A549 (cell line): Measurements from ENCODE around the gene EGFL7. TPM values are rescaled to one million over a fixed set of nuclear protein-coding genes. Genes with fewer than 3 reads are reported as not detected.

ENCODE experiments used
- ATAC-seq, 2 experiments: fragments of 200-7000 bp in 1 of 2; fragments of >200 bp in 1 of 2; cut with Nextera tagmentation in 1 of 2; cut with Tn5 transposase in 1 of 2; 3 replicates each; pipeline versions ENCODE4 v1.8.0 to v1.9.1; 2018 to 2020; ENCODE audit warnings: mild to moderate bottlenecking in 1 of 2, moderate library complexity in 1 of 2
- CTCF ChIA-PET: fragments of 300-600 bp; sonication (Branson Sonifier 250); formaldehyde crosslinking; extraction: SDS; loops from one replicate; lab custom pipeline; 2021; ENCODE audit warnings: antibody characterized with exemption, inconsistent platforms; lab: Yijun Ruan, JAX
- POLR2A ChIA-PET: fragments of 350-600 bp; formaldehyde crosslinking; extraction: SDS; loops from one replicate; lab custom pipeline; 2021; ENCODE audit warnings: antibody characterized with exemption, inconsistent platforms; lab: Yijun Ruan, JAX
- DNase-seq, 2 experiments: peaks; one replicate each; pipeline versions ENCODE4 v3.0.0 to v3.0.0-alpha.2; 2011 to 2016; ENCODE audit warnings: low read depth in 1 of 2, low spot score in 1 of 2
- FAIRE-seq: peaks from 2 replicates; lab custom pipeline; 2011; peaks lifted over from hg19 to GRCh38; lab: Jason Lieb, UNC
- H3K27ac ChIP-seq, 2 experiments: fragments of >200 bp; sonication (Bioruptor Twin); formaldehyde crosslinking; 3 replicates each; pipeline ENCODE4 v1.5.1; 2016 to 2017
- H3K4me1 ChIP-seq: fragments of >200 bp; sonication (Bioruptor Twin); formaldehyde crosslinking; 3 replicates; pipeline ENCODE4 v1.6.1; 2016
- H3K4me2 ChIP-seq: fragments of >200 bp; sonication (Bioruptor Twin); formaldehyde crosslinking; 3 replicates; pipeline ENCODE4 v1.6.1; 2016
- H3K4me3 ChIP-seq: fragments of >200 bp; sonication (Bioruptor Twin); formaldehyde crosslinking; 3 replicates; pipeline ENCODE4 v1.5.1; 2016
- H3K9me3 ChIP-seq: fragments of >200 bp; sonication (Bioruptor Twin); formaldehyde crosslinking; 3 replicates; pipeline ENCODE4 v1.6.1; 2016
- ESRRA ChIP-seq: fragments of 150-350 bp; IDR thresholded peaks from 2 replicates; pipeline ENCODE4 v1.6.1; 2014; ENCODE audit warnings: mild to moderate bottlenecking, low read length, borderline replicate concordance
- FOSB ChIP-seq: fragments of 250-450 bp; sonication (Bioruptor Pico); IDR thresholded peaks from 2 replicates; pipeline ENCODE4 v1.5.0; 2020; ENCODE audit warnings: mild to moderate bottlenecking, moderate library complexity
- GATA3 ChIP-seq: IDR thresholded peaks from 2 replicates; pipeline ENCODE4 v1.6.1; 2012; ENCODE audit warnings: borderline replicate concordance
- HOXB13 ChIP-seq: fragments of 250-450 bp; sonication (Bioruptor Pico); IDR thresholded peaks from 2 replicates; pipeline ENCODE4 v1.5.0; 2020; ENCODE audit warnings: low read depth, mild to moderate bottlenecking, moderate library complexity
- MAFK ChIP-seq: fragments of 450-650 bp; IDR thresholded peaks from 2 replicates; pipeline ENCODE4 v1.6.1; 2014; ENCODE audit not compliant: partially characterized antibody
- RAD21 ChIP-seq, 2 experiments: fragments of >200 bp in 1 of 2; sonication (Bioruptor Twin) in 1 of 2; formaldehyde crosslinking in 1 of 2; IDR thresholded peaks in 1 of 2; conservative IDR thresholded peaks in 1 of 2; 2 replicates in 1 of 2; 3 replicates in 1 of 2; pipeline ENCODE4 v1.6.1; 2012 to 2018; ENCODE audit warnings: inconsistent platforms in 1 of 2
- RARB ChIP-seq: fragments of 250-450 bp; sonication (Bioruptor Pico); IDR thresholded peaks from 2 replicates; pipeline ENCODE4 v1.8.0; 2021; ENCODE audit warnings: mild to moderate bottlenecking, moderate library complexity
- RNF2 ChIP-seq: fragments of 200-600 bp; sonication (generic); IDR thresholded peaks from 2 replicates; pipeline ENCODE4 v1.6.1; 2016; ENCODE audit warnings: low read depth, mild to moderate bottlenecking, antibody characterized with exemption, moderate library complexity, borderline replicate concordance
- SREBF2 ChIP-seq: fragments of 450-650 bp; IDR thresholded peaks from 2 replicates; pipeline ENCODE4 v1.6.1; 2014; ENCODE audit warnings: mild to moderate bottlenecking, moderate library complexity
- TFCP2L1 ChIP-seq: fragments of 250-450 bp; sonication (Bioruptor Pico); IDR thresholded peaks from 2 replicates; pipeline ENCODE4 v1.5.0; 2021; ENCODE audit warnings: mild to moderate bottlenecking
- TP53 ChIP-seq: fragments of 250-450 bp; sonication (Bioruptor Pico); IDR thresholded peaks from 2 replicates; pipeline ENCODE4 v1.5.0; 2021; ENCODE audit warnings: mild to moderate bottlenecking, moderate library complexity
- WGBS: methylation state at CpG from one replicate; pipeline ENCODE4 v1.1.6; 2017; ENCODE audit errors: missing lambda C conversion rate; 5-methylcytosine and 5-hydroxymethylcytosine counted together
- polyA plus RNA-seq, 4 experiments: library from polyadenylated mRNA; depleted of rRNA in 3 of 4; stranded (reverse); fragments of >200 nt; fragmentation: RNase III in 1 of 4; extraction: RNeasy Plus Mini Kit Qiagen cat#74134 plus additional on column Dnase treatment in 1 of 4; gene quantifications; 2 replicates in 3 of 4; 3 replicates in 1 of 4; pipeline ENCODE4 v1.2.3, GENCODE V29; 2011 to 2017
- TF ChIP-seq, protein P1 (sequence below): fragments of 150-350 bp; IDR thresholded peaks from 2 replicates; pipeline ENCODE4 v1.6.1; 2014; ENCODE audit warnings: low read depth, mild to moderate bottlenecking, low read length
- TF ChIP-seq, protein P2 (sequence below): fragments of >200 bp; sonication (Bioruptor Twin); formaldehyde crosslinking; IDR thresholded peaks from 2 replicates; pipeline ENCODE4 v1.6.1; 2016
- TF ChIP-seq, protein P3 (sequence below): fragments of 450-650 bp; IDR thresholded peaks from 2 replicates; pipeline ENCODE4 v1.6.1; 2014; ENCODE audit warnings: antibody characterized with exemption
- TF ChIP-seq, protein P4 (sequence below): fragments of >200 bp; sonication (Bioruptor Twin); formaldehyde crosslinking; IDR thresholded peaks from 3 replicates; pipeline ENCODE4 v1.5.1; 2016

The EGFL7 gene
- polyA plus RNA-seq, 2 of the 4 experiments (the other 2 are of a cell fraction) = 19.9 to 34.4 TPM

DNA sequence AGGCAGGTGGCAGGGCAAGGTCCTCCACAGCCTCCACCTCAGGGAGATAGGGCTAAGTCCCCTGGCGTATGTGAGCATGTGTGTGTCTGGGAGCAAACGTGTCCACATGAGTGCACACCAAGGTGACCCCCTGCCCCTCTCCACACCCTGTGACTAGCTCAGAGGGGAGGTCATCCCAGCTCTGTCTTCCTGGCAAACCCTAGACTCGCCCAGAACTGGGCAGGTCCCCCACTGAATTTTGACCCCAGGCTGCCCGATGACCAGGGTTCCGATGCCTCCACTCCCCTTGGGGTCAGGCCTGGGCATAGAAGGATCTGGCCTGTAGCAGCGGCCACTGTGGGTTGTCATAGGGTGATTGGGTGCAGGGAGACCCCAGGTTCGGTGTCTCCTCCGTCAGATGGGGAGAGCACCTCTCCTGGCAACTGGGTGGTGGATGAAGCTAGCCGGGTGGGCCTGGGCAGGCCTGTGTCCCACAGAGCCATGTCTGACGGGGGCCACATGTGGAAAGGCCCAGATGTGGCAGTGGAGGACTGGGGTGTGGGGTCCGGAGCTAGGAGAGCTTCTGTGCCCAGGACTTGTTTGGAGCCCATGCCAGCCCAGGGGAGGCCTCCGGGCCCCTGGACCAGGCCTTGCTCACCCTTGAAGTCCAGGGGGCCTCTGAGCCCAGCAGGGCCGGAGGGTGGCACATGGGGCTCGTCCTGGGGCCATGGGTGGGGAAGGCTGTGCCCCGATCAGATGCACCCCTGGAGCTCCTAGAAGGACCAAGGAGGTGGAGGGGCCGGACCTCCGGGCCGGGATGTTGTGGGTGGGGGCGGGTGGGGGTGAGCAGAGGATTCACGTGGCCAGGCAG lies 55.9 kb downstream of the EGFL7 start:
- H3K4me3 ChIP-seq = no peak overlapping the region
- H3K4me1 ChIP-seq = peaks cover 54% of the 10 kb centered on the region
- ChIA-PET CTCF (interaction anchor here (0.8 to 4.7 kb wide), 5 partner anchors 11 to 47 kb away, joined by 3 to 25 read pairs (median 5); no protein-coding TSS in a partner anchor), POLR2A (interaction anchor here (0.6 to 2.0 kb wide), 3 partner anchors 9 to 231 kb away, joined by 3 to 17 read pairs (median 3); no protein-coding TSS in a partner anchor)
- 91% methylated on average over 8 of the region's 20 CpGs for WGBS
- FAIRE-seq = no peak
- peak overlapping the region in 1 of 2 experiments; percentile 40; a peak in 3 of 6 replicates for H3K27ac ChIP-seq
- no peak for DNase-seq
- H3K9me3 ChIP-seq = no peaks in the 10 kb centered on the region
- TF ChIP-seq TP53 (CRISPR knock-in tag) (no peak), ESRRA (no peak), TFCP2L1 (no peak), HOXB13 (CRISPR knock-in tag) (no peak), RNF2 (no peak)
- TF ChIP-seq, protein P1, sequence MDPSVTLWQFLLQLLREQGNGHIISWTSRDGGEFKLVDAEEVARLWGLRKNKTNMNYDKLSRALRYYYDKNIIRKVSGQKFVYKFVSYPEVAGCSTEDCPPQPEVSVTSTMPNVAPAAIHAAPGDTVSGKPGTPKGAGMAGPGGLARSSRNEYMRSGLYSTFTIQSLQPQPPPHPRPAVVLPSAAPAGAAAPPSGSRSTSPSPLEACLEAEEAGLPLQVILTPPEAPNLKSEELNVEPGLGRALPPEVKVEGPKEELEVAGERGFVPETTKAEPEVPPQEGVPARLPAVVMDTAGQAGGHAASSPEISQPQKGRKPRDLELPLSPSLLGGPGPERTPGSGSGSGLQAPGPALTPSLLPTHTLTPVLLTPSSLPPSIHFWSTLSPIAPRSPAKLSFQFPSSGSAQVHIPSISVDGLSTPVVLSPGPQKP = no peak
- ATAC-seq = no peak
- H3K4me2 ChIP-seq = no peak overlapping the region

DNA sequence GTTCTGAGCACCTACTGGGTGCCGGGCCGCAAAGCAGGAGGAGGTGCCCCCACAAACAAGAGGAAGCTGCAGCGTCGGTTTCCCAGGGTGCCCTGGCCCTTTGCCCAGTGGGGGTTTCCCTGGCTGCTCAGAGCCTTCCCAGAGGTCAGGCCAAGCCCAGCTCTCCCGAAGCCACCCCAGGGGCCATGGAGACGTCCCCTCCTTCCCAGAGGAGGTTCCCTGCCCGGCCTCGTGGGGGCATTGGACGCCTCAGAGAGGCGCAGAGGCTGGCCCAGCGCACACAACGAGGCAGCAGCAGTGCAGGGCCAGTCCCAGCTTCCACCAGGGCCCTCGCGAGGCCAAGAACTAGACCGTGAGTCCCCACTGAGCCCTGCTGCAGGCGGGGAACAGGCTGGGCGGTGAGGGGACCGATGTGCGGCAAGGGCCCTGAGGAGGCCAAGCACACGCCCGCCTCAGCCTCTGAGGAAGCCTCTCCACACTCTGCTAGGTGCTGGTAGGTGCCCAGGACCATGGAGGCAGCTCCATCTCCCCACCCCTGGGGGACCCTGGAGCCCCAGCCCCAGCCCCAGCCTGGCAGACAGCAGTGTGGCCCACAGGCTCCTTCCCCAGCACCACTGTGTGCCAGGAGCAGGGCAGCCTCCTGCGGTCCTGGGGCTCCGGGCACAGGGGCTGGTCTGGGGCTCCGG lies 56.6 kb downstream of the EGFL7 start:
- Histone ChIP-seq H3K4me1 (peaks cover 54% of the 10 kb centered on the region), H3K4me3 (no peak overlapping the region), H3K27ac (peak overlapping the region in 1 of 2 experiments; percentile 40; a peak in 3 of 6 replicates), H3K4me2 (no peak overlapping the region)
- FAIRE-seq = no peak
- POLR2A ChIA-PET = interaction anchor here (0.6 to 2.0 kb wide), 3 partner anchors 9 to 231 kb away, joined by 3 to 17 read pairs (median 3); no protein-coding TSS in a partner anchor
- peak; percentile 32 to 56 for ATAC-seq
- peak in 1 of 2 experiments; percentile 50 for DNase-seq
- WGBS = 47% methylated on average over 12 of the region's 24 CpGs
- TF ChIP-seq RNF2 (no peak), RAD21 (conservative IDR thresholded peaks at IDR 0.05 in 1 of 2, IDR thresholded peaks at IDR 0.05 in 1 of 2) (no peak; a peak in 1 of 5 replicates), RARB (CRISPR knock-in tag) (no peak), SREBF2 (no peak), MAFK (no peak), GATA3 (no peak), FOSB (no peak)
- TF ChIP-seq, protein P2, sequence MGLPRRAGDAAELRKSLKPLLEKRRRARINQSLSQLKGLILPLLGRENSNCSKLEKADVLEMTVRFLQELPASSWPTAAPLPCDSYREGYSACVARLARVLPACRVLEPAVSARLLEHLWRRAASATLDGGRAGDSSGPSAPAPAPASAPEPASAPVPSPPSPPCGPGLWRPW = no peak
- TF ChIP-seq, protein P3, sequence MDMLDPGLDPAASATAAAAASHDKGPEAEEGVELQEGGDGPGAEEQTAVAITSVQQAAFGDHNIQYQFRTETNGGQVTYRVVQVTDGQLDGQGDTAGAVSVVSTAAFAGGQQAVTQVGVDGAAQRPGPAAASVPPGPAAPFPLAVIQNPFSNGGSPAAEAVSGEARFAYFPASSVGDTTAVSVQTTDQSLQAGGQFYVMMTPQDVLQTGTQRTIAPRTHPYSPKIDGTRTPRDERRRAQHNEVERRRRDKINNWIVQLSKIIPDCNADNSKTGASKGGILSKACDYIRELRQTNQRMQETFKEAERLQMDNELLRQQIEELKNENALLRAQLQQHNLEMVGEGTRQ = no peak
- TF ChIP-seq, protein P4, sequence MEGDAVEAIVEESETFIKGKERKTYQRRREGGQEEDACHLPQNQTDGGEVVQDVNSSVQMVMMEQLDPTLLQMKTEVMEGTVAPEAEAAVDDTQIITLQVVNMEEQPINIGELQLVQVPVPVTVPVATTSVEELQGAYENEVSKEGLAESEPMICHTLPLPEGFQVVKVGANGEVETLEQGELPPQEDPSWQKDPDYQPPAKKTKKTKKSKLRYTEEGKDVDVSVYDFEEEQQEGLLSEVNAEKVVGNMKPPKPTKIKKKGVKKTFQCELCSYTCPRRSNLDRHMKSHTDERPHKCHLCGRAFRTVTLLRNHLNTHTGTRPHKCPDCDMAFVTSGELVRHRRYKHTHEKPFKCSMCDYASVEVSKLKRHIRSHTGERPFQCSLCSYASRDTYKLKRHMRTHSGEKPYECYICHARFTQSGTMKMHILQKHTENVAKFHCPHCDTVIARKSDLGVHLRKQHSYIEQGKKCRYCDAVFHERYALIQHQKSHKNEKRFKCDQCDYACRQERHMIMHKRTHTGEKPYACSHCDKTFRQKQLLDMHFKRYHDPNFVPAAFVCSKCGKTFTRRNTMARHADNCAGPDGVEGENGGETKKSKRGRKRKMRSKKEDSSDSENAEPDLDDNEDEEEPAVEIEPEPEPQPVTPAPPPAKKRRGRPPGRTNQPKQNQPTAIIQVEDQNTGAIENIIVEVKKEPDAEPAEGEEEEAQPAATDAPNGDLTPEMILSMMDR = no peak
- TF ChIP-seq, all 56 proteins: peak for 0
- CTCF ChIA-PET = interaction anchor here (0.8 to 4.7 kb wide), 5 partner anchors 10 to 48 kb away, joined by 3 to 25 read pairs (median 5); no protein-coding TSS in a partner anchor
- no peaks in the 10 kb centered on the region for H3K9me3 ChIP-seq
